ENCODE results near the gene CGNL1.

DNA sequence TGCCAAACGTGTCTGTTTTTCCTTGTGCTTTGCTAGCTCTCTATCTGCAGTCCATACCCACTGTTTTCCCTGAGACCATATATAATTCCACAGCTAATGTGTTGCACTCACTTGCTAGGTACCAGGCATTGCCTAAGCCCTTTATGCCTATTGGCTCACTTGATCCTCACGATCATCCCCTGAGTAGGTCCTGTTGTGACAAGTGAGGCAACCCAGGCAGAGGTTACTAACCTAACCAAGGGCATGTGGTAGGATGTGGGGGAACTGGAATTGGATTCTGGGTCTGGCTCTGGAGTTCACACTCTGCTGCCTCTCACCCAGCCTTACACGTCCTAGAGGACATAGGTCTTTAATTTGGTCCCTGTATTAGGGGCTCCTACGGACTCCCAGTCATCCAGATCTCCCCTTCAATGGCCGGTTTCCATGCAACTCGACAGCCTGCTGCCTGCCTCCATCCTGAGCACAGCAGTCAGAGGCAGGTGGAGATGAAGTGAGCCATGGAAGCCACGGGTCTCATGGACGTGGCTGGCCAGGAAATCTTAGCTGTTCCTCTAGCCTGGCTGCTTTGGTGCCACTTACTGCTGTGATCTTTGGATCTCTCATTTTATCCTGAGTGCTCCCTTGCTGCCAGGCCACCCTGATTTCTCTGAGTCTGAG lies 176.5 kb downstream of the CGNL1 start:
- TF ChIP-seq, protein P1, sequence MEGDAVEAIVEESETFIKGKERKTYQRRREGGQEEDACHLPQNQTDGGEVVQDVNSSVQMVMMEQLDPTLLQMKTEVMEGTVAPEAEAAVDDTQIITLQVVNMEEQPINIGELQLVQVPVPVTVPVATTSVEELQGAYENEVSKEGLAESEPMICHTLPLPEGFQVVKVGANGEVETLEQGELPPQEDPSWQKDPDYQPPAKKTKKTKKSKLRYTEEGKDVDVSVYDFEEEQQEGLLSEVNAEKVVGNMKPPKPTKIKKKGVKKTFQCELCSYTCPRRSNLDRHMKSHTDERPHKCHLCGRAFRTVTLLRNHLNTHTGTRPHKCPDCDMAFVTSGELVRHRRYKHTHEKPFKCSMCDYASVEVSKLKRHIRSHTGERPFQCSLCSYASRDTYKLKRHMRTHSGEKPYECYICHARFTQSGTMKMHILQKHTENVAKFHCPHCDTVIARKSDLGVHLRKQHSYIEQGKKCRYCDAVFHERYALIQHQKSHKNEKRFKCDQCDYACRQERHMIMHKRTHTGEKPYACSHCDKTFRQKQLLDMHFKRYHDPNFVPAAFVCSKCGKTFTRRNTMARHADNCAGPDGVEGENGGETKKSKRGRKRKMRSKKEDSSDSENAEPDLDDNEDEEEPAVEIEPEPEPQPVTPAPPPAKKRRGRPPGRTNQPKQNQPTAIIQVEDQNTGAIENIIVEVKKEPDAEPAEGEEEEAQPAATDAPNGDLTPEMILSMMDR (IDR thresholded peaks at IDR 0.05): no peak
- no peak for TF ChIP-seq POLR2A (IDR thresholded peaks at IDR 0.05)
